GM21786 (cell line): Measurements from ENCODE around the gene ZRANB3.
"Not testable (repeated sequence)": the region's sequence is repeated elsewhere in the genome, so short reads cannot be mapped to it uniquely, and the experiment has no call there.

ENCODE experiments used
- ATAC-seq: cut with Tn5 transposase; IDR thresholded peaks from one replicate; pipeline ENCODE4 v1.9.1; 2021; ENCODE audit not compliant: unreplicated experiment

The ZRANB3 gene

GRCh38 chr2:135490376-135490775, 40.6 kb downstream of the ZRANB3 start:
- no peak for ATAC-seq

DNA sequence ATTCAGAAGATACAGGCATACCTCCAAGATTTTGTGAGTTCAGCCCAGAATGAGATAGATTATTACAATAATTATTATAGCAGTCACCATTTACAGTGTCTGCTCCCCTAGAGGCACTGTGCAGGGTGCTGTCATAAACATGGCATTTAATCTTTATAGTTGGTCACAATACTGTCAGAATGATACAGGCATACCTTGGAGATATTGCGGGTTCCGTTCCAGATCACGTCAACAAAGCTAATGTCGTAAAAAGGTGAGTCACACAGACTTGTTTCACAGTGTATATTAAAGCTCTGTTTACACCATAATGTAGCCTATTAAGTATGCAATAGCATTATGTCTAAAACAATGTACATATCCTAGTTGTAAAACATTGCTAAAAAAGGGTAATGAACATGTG, 45.6 kb downstream of the ZRANB3 start:
- ATAC-seq: no peak

GRCh38 chr2:135475128-135475527, 55.9 kb downstream of the ZRANB3 start:
- ATAC-seq: no peak

DNA sequence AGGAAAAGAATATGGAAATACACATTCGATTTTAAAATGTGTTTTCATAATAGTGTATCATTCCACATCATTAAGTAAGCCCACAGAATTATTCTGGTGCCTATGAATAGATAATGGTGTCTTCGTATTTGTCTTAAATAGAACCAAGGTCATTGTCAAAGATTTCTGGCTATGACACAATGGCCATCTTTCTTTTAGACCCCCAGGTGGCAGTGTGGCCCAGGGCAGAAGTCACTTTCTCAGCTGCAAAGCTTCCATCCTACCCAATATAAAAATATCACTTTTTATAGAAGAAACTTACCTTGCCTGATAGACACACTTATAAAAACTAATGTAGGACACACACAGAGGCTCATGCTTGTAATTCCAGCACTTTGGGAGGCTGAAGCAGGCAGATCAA, 57.5 kb downstream of the ZRANB3 start:
- no peak for ATAC-seq

- ATAC-seq: no peak
Measured at GRCh38 chr2:135471106-135471505, 59.9 kb downstream of the ZRANB3 start.

DNA sequence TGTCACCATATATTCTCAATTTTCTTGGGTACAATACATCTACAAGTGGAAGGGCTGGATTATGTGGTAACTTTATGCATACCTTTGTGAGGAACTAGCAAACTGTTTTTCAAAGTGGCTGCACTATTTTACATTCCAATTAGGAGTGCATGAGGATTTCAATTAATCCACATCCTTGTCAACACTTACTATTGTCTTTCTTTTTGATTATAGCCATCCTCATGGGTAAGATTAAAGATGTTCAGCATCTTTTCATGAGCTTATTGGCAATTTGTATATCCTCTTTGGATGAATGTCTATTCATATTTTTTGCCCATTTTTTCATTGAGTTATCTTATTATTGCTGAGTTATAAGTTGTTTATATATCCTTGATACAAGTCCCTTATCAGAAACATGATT, 73.7 kb downstream of the ZRANB3 start:
- ATAC-seq: no peak

DNA sequence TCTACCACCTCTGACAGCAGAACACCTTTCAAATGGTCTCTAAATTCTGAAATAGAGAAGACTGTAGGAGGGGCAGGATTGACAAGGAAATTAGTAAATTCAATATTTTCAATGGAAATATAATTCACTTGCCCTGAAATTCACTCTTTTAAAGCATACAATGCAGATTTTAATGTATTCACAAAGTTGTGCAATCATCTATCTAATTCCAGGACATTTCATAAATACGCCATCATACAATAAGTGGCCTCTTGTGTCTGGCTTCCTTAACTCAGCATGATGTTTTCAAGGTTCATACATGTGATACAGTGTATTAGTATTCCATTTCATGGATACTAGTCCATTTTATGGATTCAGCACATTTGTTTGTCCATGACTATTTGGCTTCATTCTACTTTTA, 74.2 kb downstream of the ZRANB3 start:
- ATAC-seq: no peak

- ATAC-seq: no peak
Measured at GRCh38 chr2:135456431-135456830, 74.6 kb downstream of the ZRANB3 start.

DNA sequence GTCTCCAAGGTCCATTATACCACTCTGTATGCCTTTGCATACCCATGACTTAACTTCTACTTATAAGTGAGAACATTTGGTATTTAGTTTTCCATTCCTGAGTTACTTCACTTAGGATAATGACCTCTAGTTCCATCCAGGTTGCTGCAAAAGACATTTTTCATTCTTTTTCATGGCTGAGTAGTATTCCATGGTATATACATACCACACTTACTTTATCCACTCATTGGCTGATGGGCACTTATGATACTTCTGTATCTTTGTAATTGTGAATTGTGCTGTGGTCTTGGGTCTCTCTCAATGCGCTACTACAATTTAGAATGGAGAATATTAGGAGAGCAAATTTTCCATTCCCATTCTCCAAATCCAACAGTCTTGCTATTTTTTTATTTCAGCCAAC, 76.4 kb downstream of the ZRANB3 start:
- no peak for ATAC-seq

DNA sequence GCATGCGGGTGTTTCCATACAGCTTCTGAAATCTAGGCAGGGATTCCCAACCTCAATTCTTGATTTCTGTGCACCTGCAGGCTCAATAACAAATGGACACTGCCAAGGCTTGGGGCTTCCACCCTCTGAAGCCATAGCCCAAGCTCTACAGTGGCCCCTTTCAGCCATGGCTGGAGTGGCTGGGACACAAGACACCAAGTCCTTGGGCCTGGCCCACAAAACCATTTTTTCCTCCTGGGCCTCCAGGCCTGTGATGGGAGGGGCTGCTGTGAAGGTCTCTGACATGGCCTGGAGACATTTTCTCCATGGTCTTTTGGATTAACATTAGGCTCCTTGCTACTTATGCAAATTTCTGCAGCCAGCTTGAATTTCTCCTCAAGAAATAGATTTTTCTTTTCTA, 78.0 kb downstream of the ZRANB3 start:
- ATAC-seq: not testable (repeated sequence)

DNA sequence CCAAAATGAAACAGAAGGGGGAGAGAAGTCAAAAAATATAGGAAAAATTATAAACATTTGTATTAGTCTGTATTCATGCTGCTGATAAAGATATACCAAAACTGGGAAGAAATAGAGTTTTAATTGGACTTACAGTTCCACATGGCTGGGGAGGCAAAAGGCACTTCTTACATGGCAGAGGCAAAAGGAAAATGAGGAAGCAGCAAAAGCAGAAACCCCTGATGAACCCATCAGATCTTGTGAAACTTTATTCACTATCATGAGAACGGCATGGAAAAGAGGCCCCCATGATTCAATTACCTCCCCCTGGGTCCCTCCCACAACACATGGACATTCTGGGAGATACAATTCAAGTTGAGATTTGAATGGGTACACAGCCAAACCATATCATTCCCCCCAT, 79.1 kb downstream of the ZRANB3 start:
- no peak for ATAC-seq

DNA sequence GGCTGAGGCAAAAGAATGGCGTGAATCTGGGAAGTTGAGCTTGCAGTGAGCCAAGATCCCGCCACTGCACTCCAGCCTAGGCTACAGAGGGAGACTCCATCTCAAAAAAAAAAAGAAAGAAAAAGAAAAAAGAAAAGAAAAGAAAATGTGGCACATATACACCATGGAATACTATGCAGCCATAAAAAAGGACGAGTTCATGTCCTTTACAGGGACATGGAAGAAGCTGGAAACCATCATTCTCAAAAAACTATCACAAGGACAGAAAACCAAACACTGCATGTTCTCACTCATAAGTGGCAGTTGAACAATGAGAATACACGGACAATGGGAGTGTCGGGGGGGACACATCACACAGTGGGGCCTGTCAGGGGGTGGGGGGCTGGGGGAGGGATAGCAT, 88.0 kb downstream of the ZRANB3 start:
- ATAC-seq: not testable (repeated sequence)

GRCh38 chr2:135435155-135435554, 95.9 kb downstream of the ZRANB3 start:
- not testable (repeated sequence) for ATAC-seq

GRCh38 chr2:135424849-135425248, 106.2 kb downstream of the ZRANB3 start:
- ATAC-seq: no peak

DNA sequence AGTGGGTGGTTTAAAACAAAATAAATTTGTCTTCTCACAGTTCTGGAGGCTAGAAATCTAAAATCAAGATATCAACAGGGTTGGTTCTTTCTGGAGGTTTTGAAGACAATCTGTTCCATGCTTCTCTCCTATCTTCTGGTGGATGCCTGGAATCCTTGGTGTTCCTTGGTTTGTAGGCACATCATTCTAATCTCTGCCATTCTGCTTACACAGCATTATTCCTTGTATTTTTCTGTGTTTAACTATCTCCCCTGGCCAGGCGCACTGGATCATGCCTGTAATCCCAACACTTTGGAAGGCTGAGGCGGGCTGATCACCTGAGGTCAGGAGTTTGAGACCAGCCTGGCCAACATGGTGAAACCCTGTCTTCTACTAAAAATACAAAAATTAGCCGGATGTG, 108.1 kb downstream of the ZRANB3 start:
- no peak for ATAC-seq

DNA sequence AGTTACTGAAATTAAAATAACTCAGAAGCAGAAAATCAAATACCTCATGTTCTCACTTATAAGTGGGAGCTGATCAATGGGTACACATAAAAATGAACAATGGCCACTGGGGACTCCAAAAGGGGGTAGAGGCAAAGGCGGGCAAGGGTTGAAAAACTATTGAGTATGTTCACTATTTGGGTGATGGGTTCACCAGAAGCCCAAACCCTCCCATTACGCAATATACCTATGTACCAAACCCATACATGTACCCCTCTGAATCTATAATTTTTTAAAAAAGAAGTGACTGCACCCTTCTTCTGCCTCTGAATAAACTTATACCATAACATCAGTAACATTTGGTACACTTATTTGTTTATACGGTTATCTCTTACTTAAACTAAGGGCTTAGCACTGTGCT, 119.4 kb downstream of the ZRANB3 start:
- no peak for ATAC-seq

- no peak for ATAC-seq
Measured at GRCh38 chr2:135409436-135409835, 121.6 kb downstream of the ZRANB3 start.

GRCh38 chr2:135396259-135396658, 134.8 kb downstream of the ZRANB3 start:
- not testable (repeated sequence) for ATAC-seq

- no peak for ATAC-seq
Measured at GRCh38 chr2:135386993-135387392, 144.0 kb downstream of the ZRANB3 start.

DNA sequence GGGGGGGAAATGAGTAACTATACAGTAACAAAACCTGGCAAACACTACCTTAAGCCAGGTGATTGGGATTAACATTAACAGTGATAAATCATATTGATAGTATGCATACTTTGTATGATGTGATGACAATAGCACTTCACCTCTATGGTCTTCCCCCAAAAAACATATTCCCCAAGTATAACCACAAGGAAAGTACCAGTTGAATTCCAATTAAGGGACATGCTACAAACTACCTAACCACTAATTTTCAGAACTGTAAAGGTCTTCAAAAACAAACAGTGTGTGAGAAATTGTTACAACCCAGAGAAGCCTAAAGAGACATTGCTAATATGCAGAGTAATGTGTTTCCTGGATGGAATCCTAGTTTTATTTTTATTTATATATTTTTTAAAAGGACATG, 152.4 kb downstream of the ZRANB3 start:
- no peak for ATAC-seq

DNA sequence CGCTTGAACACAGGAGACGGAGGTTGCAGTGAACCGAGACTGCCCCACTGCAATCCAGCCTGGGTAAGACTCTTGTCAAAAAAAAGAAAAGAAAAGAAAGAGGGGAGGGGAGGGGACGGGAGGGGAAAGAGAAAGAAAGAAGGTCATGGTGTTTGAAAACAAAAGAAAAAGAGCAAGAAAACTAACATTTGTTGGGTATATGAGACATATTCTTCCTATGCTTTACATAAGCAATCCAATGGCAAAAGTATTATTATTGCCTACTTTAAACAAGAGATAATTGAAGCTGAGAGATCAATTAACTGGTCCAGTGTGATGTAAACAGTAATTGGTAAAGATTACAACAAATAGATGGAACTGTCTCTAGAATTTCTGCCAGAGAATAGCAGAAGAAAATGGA, 157.3 kb downstream of the ZRANB3 start:
- no peak for ATAC-seq

DNA sequence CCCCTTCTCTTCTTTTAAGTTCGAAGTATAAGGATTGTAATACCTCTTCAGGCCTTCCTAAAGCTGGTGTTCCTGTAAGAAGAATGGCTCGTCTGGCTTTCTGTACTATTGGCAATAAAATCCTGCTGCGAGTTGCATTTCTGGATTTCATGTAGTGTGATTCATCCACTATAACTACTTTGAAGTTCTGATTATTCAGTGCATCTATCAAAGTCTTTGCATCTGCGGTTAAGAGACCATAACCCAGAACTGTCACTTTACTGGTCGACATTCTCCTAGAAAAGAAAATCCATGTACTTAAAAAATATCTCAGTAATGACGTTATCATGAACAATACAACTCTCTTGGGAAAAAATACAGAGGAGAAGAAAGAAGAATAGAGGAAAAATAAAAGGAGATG, 181.1 kb downstream of the ZRANB3 start:
- no peak for ATAC-seq

GRCh38 chr2:135348096-135348704, 182.8 kb downstream of the ZRANB3 start:
- not testable (repeated sequence) for ATAC-seq

GRCh38 chr2:135337071-135337470, 193.9 kb downstream of the ZRANB3 start:
- no peak for ATAC-seq
